Transverse colon (tissue), 4 donors: ENCODE measurements around the gene PACC1. TPM values are rescaled to one million over a fixed set of nuclear protein-coding genes. Genes with fewer than 3 reads are reported as not detected.

Source experiments
- DNase-seq: peaks from one replicate; pipeline ENCODE4 v3.0.0-alpha.2; 2019
- H3K27ac ChIP-seq, 4 donors: fragments of 200-600 bp; sonication (generic); 2 replicates each; pipeline ENCODE4 v1.5.1; 2016 to 2018; ENCODE audit warnings: inconsistent platforms in 4 of 4
- H3K27me3 ChIP-seq: fragments of 200-600 bp; sonication (generic); 2 replicates; pipeline ENCODE4 v1.5.1; 2017; ENCODE audit warnings: inconsistent platforms
- H3K36me3 ChIP-seq, 4 donors: fragments of 200-600 bp; sonication (generic); 2 replicates each; pipeline ENCODE4 v1.5.1; 2017 to 2019; ENCODE audit warnings: inconsistent platforms in 4 of 4
- H3K4me1 ChIP-seq, 4 donors: fragments of 200-600 bp; sonication (generic); 2 replicates each; pipeline ENCODE4 v1.5.1; 2017 to 2020; ENCODE audit warnings: inconsistent platforms in 4 of 4
- H3K4me3 ChIP-seq, 4 donors: fragments of 200-600 bp; sonication (generic); 1 replicate in 1 of 4; 2 replicates in 3 of 4; pipeline versions ENCODE4 v1.5.1 to v1.6.1; 2017 to 2019; ENCODE audit warnings: inconsistent platforms in 4 of 4
- H3K9me3 ChIP-seq, 2 donors: fragments of 200-600 bp; sonication (generic); 2 replicates each; pipeline ENCODE4 v1.5.1; 2017 to 2019; ENCODE audit warnings: inconsistent platforms in 2 of 2
- CTCF ChIP-seq, 5 experiments: fragments of 200-600 bp in 3 of 5; fragments of 450-650 bp in 2 of 5; sonication (generic) in 3 of 5; IDR thresholded peaks; 1 replicate in 2 of 5; 2 replicates in 3 of 5; pipeline ENCODE4 v1.5.1; 2016 to 2017; ENCODE audit warnings: antibody characterized with exemption in 5 of 5, inconsistent platforms in 3 of 5, mild to moderate bottlenecking in 2 of 5, moderate library complexity in 1 of 5
- EP300 ChIP-seq: sonication (generic); formaldehyde crosslinking; IDR thresholded peaks from one replicate; pipeline ENCODE4 v1.6.1; 2017; ENCODE audit warnings: antibody characterized with exemption, low read depth
- POLR2A ChIP-seq: fragments of 450-650 bp; IDR thresholded peaks from one replicate; pipeline ENCODE4 v1.6.1; 2016; ENCODE audit warnings: antibody characterized with exemption, mild to moderate bottlenecking, moderate library complexity
- POLR2AphosphoS5 ChIP-seq, 3 donors: sonication (generic); formaldehyde crosslinking; IDR thresholded peaks; one replicate each; pipeline ENCODE4 v1.6.1; 2016; ENCODE audit warnings: antibody characterized with exemption in 3 of 3
- WGBS, 2 donors: methylation state at CpG; one replicate each; pipeline ENCODE4 v1.1.5; 2018; ENCODE audit warnings: low coverage in 1 of 2; 5-methylcytosine and 5-hydroxymethylcytosine counted together
- in situ Hi-C, 4 donors: fragments of 200-750 bp; cut with MboI; loops; one replicate each; pipeline versions ENCODE4 v1.15.0 to v1.15.1; 2017; ENCODE audit warnings: low sequenced_read_pairs in 3 of 4, low pct_ligation_motif_present in 1 of 4, low pct_unique_long_range_greater_than_20kb in 1 of 4
- intact Hi-C: fragments of 100-400 bp; cut with DNase I; formaldehyde crosslinking; loops from one replicate; pipeline ENCODE4 v1.15.1; 2023; ENCODE audit warnings: low total_unique reads
- total RNA-seq, 4 donors: library from RNA; depleted of rRNA; stranded (reverse); fragments of >200 nt; gene quantifications; one replicate each; pipeline ENCODE4 v1.1.0, GENCODE V29; 2016

Gene PACC1
- total RNA-seq, 4 donors from 2014 or later: 2.6 to 4.6 (median 2.7) TPM; not detected in 1

GRCh38 chr1:212432661-212433576 lies 18.2 kb upstream of the PACC1 start, which contains the start of gene NENF:
NENF (plus strand) TSS chr1:212432920; CDS start chr1:212432944, 24 bp downstream.
- no peaks in the 10 kb centered on the region for H3K27me3 ChIP-seq
- H3K27ac ChIP-seq: peak within 1 kb of the TSS; percentile 83 to 90 (median 86)
- peaks cover 11 to 26% (median 17%) of the 10 kb centered on the region in 4 donors for H3K4me1 ChIP-seq
- intact Hi-C loops (no loop called here), in situ Hi-C loops (loop anchor here in 1 of 4 donors (25.0 kb wide), 1 partner anchor 746 kb away; the partner anchor contains the start of gene NEK2)
- TF ChIP-seq POLR2A (peak; percentile 52), EP300 (no peak), POLR2AphosphoS5 (IDR thresholded peaks at IDR 0.05) (peak; percentile 26 to 65 (median 45))
- H3K36me3 ChIP-seq: no peaks in the 10 kb centered on the region
- peak within 1 kb of the TSS; percentile 83 to 93 (median 88) for H3K4me3 ChIP-seq
- WGBS, 2 donors: 1% methylated on average over 59 of the region's 86 CpGs; no CpG with 5 or more reads in 1 of the 2 donors
- DNase-seq: peak; percentile 90
- H3K9me3 ChIP-seq: no peaks in the 10 kb centered on the region

- in situ Hi-C loops: loop anchor here in 1 of 4 donors (25.0 kb wide), 1 partner anchor 745 kb away; the partner anchor contains the start of gene NEK2
- WGBS, 2 donors: 12 to 21% methylated on average over 5 of the region's 5 CpGs
- TF ChIP-seq EP300: no peak
- no peak for TF ChIP-seq POLR2A
- no peak for TF ChIP-seq POLR2AphosphoS5 (IDR thresholded peaks at IDR 0.05)
- TF ChIP-seq CTCF (IDR thresholded peaks at IDR 0.05): no peak
- H3K36me3 ChIP-seq: no peaks in the 10 kb centered on the region
- peak overlapping the region; percentile 83 to 90 (median 86) for H3K27ac ChIP-seq
- intact Hi-C loops: no loop called here
- H3K4me1 ChIP-seq: peaks cover 11 to 26% (median 17%) of the 10 kb centered on the region in 4 donors
- H3K9me3 ChIP-seq: no peaks in the 10 kb centered on the region
- H3K27me3 ChIP-seq: no peaks in the 10 kb centered on the region
- DNase-seq: no peak
- H3K4me3 ChIP-seq: peak overlapping the region; percentile 38 to 93 (median 88)
Measured at GRCh38 chr1:212432272-212432660, 17.6 kb upstream of the PACC1 start.

GRCh38 chr1:212431644-212432043 lies 17.0 kb upstream of the PACC1 start:
- intact Hi-C loops: no loop called here
- TF ChIP-seq EP300 (no peak), POLR2A (no peak), CTCF (IDR thresholded peaks at IDR 0.05) (no peak), POLR2AphosphoS5 (IDR thresholded peaks at IDR 0.05) (no peak)

GRCh38 chr1:212430955-212431394 lies 16.3 kb upstream of the PACC1 start:
- Histone ChIP-seq H3K27ac (peak overlapping the region; percentile 3 to 70 (median 30)), H3K4me1 (peaks cover 11 to 26% (median 17%) of the 10 kb centered on the region in 4 donors), H3K4me3 (no peak overlapping the region), H3K36me3 (no peaks in the 10 kb centered on the region), H3K9me3 (no peaks in the 10 kb centered on the region), H3K27me3 (no peaks in the 10 kb centered on the region)
- intact Hi-C loops: no loop called here
- 34 to 62% methylated on average over 3 of the region's 3 CpGs for WGBS, 2 donors
- peak; percentile 72 for DNase-seq
- in situ Hi-C loops: loop anchor here in 1 of 4 donors (25.0 kb wide), 1 partner anchor 744 kb away; the partner anchor contains the start of gene NEK2
- TF ChIP-seq POLR2AphosphoS5 (IDR thresholded peaks at IDR 0.05) (peak in 2 of 3 donors; percentile 24 to 27), CTCF (IDR thresholded peaks at IDR 0.05) (no peak), POLR2A (no peak), EP300 (no peak)

More at GRCh38 chr1:212431644-212432043, 17.0 kb upstream of the PACC1 start:
- H3K36me3 ChIP-seq: no peaks in the 10 kb centered on the region
- WGBS, 2 donors: 64 to 74% methylated on average over 8 to 9 of the region's 9 CpGs
- peaks cover 11 to 26% (median 17%) of the 10 kb centered on the region in 4 donors for H3K4me1 ChIP-seq
- H3K9me3 ChIP-seq: no peaks in the 10 kb centered on the region
- peak overlapping the region; percentile 3 to 70 (median 30) for H3K27ac ChIP-seq
- no peaks in the 10 kb centered on the region for H3K27me3 ChIP-seq
- in situ Hi-C loops: loop anchor here in 1 of 4 donors (25.0 kb wide), 1 partner anchor 744 kb away; the partner anchor contains the start of gene NEK2
- no peak overlapping the region for H3K4me3 ChIP-seq
- DNase-seq: no peak
